Kidney epithelial cell (primary cell): Measurements from ENCODE around the gene RSF1. TPM values are rescaled to one million over a fixed set of nuclear protein-coding genes. Genes with fewer than 3 reads are reported as not detected.
A peak's percentile ranks its signal among the peaks of the same experiment; 100 is the strongest.
"Not testable (repeated sequence)": the region's sequence is repeated elsewhere in the genome, so short reads cannot be mapped to it uniquely, and the experiment has no call there.

Experiments
- DNase-seq: peaks from one replicate; pipeline ENCODE4 v3.0.0-alpha.2; 2010; ENCODE audit warnings: low read depth
- H3K27me3 ChIP-seq: 2 replicates; pipeline ENCODE4 v1.6.0; 2011; ENCODE audit warnings: low read length; ENCODE audit not compliant: control insufficient read depth, insufficient read depth
- H3K36me3 ChIP-seq: 2 replicates; pipeline ENCODE4 v1.5.1; 2011; ENCODE audit warnings: low read length; ENCODE audit not compliant: control insufficient read depth, insufficient read depth
- H3K4me3 ChIP-seq: 2 replicates; pipeline ENCODE4 v1.5.1; 2011; ENCODE audit warnings: low read depth, mild to moderate bottlenecking, control low read depth, low read length
- total RNA-seq: library from RNA; depleted of rRNA; stranded (reverse); fragments of >200 nt; gene quantifications from 2 replicates; pipeline ENCODE4 v1.2.3, GENCODE V29; 2015
- TF ChIP-seq, protein P1 (sequence below): IDR thresholded peaks from 2 replicates; pipeline ENCODE4 v1.5.1; 2011; ENCODE audit warnings: mild to moderate bottlenecking, moderate library complexity, low read length, control low read depth, inconsistent platforms; ENCODE audit not compliant: insufficient read depth, poor library complexity, severe bottlenecking

RSF1 gene
- total RNA-seq, 1 donor from 2014 or later = 27.5 TPM

DNA sequence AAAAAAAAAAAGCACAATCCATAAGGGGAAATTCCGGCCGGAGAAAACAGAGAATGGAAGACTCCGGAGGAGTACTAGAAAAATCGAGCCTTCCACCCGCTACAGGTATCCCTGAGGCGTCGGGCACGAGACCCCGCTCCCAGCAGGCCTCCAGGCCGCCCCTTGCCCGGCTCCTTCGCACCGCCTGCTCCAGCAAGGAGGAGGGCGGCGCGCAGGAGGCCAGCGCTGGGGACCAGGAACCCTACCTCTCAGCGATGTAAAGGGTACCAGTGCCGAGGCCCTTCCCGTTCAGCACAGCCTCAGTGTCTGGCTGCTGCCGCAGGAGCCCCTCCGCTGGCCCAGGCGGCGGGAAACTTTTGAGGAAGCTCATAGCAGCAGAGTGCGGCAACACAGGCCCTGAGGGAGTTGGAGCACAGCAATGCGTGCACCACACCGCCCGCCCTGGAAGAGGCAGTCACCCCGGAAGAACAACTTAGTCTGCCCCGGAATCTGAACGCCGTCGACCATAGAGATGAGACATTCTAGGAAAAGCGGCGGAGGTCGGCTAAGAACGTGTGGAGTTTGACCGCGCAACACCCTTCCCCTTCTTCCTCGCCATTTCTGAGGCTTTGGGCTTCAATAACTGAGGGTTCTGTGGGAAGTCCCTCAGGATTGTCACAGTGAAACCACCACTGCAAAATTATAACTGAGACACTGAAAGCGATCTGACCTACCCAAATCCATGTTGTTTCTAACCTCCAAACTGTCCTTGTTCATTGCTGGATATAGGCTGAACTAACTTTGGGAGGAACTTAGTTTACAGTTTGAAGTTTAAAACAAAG is 183.0 kb downstream of the RSF1 start, which contains the start of gene CLNS1A:
Gene CLNS1A, minus strand, starts transcription at position 450 of the 821 bp plus-strand sequence. Its CDS starts 80 bp downstream, at position 370.
- Histone ChIP-seq H3K4me3 (peak within 1 kb of the TSS; percentile 85), H3K36me3 (no peaks in the 10 kb centered on the region), H3K27me3 (no peaks in the 10 kb centered on the region)
- DNase-seq = peak; percentile 70
- TF ChIP-seq, protein P1, sequence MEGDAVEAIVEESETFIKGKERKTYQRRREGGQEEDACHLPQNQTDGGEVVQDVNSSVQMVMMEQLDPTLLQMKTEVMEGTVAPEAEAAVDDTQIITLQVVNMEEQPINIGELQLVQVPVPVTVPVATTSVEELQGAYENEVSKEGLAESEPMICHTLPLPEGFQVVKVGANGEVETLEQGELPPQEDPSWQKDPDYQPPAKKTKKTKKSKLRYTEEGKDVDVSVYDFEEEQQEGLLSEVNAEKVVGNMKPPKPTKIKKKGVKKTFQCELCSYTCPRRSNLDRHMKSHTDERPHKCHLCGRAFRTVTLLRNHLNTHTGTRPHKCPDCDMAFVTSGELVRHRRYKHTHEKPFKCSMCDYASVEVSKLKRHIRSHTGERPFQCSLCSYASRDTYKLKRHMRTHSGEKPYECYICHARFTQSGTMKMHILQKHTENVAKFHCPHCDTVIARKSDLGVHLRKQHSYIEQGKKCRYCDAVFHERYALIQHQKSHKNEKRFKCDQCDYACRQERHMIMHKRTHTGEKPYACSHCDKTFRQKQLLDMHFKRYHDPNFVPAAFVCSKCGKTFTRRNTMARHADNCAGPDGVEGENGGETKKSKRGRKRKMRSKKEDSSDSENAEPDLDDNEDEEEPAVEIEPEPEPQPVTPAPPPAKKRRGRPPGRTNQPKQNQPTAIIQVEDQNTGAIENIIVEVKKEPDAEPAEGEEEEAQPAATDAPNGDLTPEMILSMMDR = no peak

DNA sequence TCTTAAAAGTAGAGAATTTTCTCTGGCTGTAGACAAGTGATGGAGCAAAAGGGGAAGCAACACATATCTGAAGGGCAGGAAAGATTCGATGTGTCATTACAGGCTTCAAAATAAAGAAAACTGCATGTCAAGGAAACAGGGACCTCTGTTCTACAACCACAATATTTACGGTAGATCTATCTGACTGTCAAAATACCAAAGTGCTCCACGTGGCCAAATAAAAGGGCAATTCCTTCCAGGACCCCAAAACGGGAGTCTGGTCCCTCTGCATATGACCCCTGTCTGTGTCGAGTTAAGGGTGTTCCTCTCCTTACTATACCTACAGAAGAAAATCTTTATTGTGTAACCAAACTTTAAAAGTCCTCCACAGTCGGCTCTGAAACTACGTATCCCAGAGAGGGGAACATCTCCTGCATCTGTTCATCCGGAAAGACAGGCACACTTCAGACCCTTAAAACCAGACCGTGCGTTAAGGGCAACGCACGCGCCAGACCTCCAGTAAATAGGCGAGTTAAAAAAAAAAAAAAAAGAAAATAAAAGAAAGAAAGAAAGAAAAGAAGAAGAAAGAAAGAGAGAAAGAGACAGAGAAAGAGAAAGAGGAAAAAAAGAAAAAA is 183.7 kb downstream of the RSF1 start:
- no peak for DNase-seq
- Histone ChIP-seq H3K27me3 (no peaks in the 10 kb centered on the region), H3K36me3 (no peaks in the 10 kb centered on the region), H3K4me3 (peak overlapping the region; percentile 85)
- TF ChIP-seq, protein P1 = no peak

DNA sequence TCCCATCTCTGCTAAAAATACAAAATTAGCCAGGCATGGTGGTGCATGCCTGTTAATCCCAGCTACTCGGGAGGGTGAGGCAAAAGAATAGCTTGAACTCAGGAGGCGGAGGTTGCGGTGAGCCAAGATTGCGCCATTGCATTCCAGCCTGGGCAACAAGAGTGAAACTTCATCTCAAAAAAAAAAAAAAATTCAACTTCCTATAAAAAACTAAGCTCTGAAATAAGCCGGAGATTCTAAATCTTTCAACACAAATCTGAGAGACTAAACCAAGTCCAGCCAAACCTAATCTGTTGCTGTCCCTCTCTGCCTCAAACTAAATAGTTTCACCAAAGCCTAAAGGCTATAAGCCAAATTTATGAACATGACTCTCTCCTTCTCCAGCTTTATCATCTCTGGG is 186.6 kb downstream of the RSF1 start:
- DNase-seq, H3K36me3 ChIP-seq, H3K4me3 ChIP-seq, H3K27me3 ChIP-seq: not testable (repeated sequence)

DNA sequence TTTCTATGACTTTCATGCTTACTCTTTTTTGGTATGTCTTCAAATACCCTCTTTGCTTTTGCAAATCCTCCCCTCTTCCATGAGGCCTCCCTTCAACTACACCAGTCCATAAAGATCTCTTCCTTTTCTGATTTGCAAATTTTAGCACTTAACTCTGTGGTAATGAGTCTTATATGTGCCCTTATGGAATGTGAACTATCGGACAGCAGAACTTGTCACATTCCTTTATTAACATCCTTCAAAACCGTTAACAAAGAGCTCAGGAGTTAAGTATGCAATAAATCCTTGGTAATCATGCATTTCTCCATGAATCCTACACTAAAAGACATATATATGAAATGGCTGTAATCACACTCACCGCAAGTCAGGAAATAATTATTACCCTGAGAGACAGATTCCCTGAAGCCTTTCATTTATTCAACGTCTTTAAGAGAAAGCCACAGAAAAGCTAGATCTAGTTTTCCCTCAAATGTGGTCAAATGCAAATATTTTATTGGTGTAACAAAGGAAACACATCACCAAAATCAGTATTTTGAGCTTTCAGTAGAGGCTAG is 190.3 kb downstream of the RSF1 start:
- Histone ChIP-seq H3K36me3 (no peaks in the 10 kb centered on the region), H3K27me3 (no peaks in the 10 kb centered on the region), H3K4me3 (no peak overlapping the region)
- TF ChIP-seq, protein P1 = no peak
- no peak for DNase-seq

DNA sequence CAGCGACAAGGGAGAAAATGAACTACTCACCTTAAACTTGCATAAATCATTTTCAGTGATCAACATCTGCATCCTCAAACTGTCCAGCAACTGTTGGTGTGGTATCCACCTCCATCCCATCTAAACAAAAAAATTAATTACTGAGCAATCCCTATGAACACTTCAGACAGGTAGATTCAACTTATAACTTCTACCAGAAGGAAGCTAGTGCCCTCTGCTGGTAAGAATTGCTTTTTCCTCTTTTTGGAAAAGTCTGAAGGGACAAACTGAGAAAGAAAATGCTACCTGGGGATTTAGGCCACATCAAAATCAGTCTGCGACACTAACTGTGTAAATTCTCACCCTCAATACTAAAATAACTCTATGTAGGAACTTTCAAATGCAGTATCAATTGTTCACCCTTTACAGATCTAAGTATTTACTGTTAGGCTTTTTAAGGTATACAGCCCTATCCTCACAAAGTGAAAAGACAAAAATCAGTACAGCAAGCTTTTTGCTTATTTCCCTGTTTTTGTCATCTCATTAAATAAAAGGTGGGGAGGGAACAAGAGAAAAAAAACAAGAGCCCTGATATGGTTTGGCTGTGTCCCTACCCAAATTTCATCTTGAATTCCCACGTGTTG is 200.8 kb downstream of the RSF1 start:
- Histone ChIP-seq H3K36me3 (no peaks in the 10 kb centered on the region), H3K27me3 (no peaks in the 10 kb centered on the region), H3K4me3 (no peak overlapping the region)
- DNase-seq = peak; percentile 19
- TF ChIP-seq, protein P1 = peak; percentile 72

DNA sequence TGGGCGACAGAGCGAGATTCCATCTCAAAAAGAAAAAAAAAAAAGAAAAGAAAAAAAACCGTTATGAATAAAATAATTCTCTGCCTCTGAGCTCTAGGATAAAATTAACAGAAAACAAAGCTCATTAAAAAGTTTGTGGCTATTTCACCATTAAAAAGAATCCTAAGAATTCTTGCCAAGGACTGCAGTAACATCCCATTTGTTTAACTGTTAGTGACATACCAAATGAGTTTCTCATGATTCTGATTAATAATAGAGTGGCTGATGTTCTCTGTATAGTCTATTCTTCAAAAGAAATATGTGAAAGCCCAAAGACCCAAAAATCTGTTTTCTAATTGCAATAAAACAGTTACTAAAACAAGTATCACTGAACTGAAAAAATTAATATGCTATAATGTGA is 202.6 kb downstream of the RSF1 start:
- Histone ChIP-seq H3K27me3 (no peaks in the 10 kb centered on the region), H3K4me3 (no peak overlapping the region), H3K36me3 (no peaks in the 10 kb centered on the region)
- DNase-seq = no peak
- TF ChIP-seq, protein P1 = no peak
